GM19351 (cell line): ENCODE data around the gene FLT3LG.

Experiments
- ATAC-seq: cut with Tn5 transposase; IDR thresholded peaks from one replicate; pipeline ENCODE4 v1.9.1; 2021; ENCODE audit warnings: mild to moderate bottlenecking, moderate library complexity; ENCODE audit not compliant: unreplicated experiment

FLT3LG gene

DNA sequence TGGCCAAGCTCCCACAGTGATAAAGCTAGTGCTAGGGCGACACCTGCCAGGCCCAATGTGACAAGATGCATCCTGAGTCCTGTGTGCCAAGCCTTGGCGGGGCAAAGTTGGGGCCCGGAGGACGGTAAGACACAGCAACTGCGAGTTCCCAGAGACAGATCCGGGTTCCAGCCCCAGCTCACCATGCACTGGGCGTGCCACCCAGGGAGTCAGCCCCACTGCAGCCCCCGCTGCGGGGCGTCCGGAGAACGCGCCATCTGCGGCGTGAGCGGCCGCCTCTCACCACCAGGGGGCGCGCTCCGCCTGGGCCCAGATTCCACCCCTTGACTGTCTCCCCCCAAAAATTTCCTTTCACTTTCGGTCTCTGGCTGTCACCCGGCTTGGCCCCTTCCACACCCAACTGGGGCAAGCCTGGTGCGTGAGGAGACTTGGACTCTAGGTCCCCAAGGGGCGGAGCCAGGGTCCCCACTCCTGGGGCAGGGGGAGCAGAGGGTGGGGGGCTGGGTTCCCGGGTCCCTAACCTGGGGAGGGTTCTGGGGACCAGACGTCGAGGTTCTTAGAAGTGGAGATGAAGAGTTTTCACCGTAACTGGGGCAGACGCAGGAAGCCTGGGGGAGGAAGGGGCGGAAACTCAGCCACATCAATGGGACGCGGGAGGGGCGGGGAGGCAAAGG lies at the start of gene FLT3LG:
FLT3LG (plus strand) TSS at position 348 of the 674 bp plus-strand sequence. CDS start 425 bp downstream, outside the sequence.
- peak; percentile 51 for ATAC-seq

GRCh38 chr19:49425178-49425577 lies 48.8 kb upstream of the FLT3LG start, which contains the start of gene GFY:
Gene GFY, plus strand, starts transcription at chr19:49425388. Its CDS starts 1,043 bp downstream, at chr19:49426431.
- no peak for ATAC-seq

- no peak for ATAC-seq
Measured at GRCh38 chr19:49425922-49426592, 48.0 kb upstream of the FLT3LG start.

GRCh38 chr19:49427339-49427738 lies 46.7 kb upstream of the FLT3LG start:
- no peak for ATAC-seq

DNA sequence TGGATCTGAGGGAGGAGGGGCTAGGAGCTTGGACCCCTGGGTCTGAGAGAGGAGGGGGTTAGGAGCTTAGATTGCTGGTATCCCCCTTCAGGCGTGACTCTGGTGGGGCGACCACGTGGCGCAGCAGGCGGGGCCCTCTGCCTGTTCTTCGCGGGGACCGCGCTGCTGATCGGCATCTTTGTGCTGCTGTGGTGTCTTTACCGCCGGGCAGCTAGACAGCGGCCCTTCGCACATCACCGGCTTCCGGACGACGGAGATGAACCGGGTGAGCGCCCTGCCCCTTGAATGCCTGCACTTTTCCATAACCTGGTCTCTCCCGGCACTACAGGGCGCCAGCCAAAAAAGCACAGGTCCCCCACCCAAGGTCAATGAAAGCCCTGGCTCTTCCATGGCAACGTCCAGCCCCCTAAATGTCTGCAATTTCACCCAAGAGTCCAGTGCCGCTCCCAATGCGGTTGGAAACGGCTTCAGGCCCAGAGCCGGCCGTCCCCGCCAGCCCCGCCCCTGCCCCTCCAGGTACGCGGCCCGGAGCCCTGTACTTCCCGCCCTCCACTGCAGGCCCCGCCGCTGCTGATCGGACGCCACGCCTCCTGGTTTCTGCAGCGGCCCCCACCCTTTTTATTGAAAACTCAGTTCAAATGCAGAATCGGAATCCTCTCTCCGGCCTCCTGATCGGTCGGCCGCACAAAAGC lies 46.0 kb upstream of the FLT3LG start:
- no peak for ATAC-seq

- no peak for ATAC-seq
Measured at GRCh38 chr19:49428547-49429451, 45.2 kb upstream of the FLT3LG start.

- ATAC-seq = no peak
Measured at GRCh38 chr19:49430172-49430677, 43.8 kb upstream of the FLT3LG start.

DNA sequence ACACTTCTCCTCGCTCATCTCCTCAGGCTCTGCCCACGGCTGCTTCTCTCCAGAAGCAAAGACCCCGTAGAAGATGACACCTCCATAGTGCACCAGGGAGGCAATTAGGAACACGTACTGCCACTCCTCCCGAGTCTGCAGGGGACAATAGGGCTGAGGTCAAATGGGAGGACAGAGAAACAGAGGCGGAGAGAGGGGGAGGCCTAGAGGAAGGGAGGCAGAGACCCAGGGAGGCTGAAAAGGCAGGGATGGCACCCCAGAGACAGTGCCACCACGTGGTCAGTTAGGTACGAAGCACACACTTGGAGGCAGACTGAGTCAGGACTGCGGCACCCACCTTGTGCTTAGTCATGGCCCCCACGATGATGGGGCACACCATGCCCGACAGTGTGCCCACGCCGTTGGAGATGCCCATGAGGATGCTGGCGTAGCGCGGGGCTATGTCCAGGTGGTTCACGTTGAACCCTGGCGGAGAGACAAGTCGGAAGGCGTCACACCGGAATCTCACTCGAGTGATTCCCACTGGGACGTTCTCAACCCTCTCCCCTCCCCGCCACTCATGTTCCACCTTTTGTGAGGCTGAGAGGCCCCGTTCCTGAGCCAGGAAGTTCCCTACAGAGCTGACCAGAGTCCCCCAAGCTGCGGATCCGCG lies 43.2 kb upstream of the FLT3LG start:
- no peak for ATAC-seq

DNA sequence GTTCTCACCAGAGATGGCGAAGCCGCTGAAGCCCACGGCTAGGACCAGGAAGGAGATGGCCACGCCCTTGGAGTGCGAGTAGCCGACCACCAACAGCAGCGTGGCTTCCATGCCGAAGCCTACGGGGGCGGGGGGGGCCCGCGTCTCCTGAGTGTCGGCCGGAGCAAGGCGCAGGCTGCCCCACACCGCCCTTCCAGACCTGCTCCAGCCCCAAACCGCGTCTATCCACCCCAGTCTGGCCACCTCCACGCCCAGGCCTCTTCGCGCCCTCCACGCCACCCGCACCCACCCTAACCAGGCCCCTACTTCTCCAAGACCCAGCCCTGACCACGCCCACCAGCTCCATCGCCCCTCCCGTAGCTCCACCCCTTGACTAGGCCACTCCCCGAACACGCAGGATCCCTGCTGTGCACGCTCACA lies 42.7 kb upstream of the FLT3LG start:
- ATAC-seq = no peak

DNA sequence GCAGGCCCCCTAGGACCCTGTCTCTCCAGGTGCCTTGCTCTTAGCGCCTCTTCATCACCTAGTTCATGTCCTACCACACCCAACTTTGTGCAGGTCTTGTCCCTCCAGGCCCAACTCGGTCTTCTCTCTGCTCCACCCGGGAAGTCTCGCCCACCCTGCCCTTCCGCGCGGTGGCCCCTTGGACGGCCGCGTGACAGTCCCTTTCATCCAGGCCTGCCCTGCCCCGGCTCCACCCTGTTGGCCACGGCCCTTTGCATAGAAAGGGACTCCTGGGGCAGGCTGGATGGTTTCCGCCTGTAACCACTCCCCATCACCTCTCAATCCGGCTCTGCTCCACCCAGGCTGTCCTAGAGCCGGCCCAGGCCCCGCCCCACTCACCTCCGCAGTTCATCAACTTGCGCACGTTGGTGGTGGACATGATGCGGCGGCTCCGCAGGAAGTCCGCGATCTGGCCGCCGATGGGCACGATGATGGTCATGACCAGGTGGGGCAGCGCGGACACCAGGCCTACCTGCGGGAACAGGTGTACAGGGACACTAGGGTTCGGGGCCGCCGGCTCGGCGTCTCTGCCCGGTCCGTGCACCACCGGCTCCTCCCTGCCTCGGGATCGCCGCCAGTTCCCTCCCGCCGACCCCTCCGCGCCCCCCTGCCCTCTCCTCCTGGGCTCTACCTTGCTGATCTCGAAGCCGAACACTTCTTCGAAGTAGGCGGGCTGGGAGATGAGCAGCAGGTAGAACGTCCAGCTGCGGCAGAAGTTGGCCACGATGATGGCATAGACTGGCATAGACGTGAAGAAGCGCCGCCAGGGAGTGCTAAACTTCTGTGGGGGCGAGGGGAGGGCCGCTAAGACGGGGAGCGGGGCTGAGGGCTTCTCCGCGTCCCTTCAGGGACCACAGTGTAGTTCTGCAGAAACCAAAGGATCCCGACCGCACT lies 41.6 kb upstream of the FLT3LG start:
- ATAC-seq = no peak

DNA sequence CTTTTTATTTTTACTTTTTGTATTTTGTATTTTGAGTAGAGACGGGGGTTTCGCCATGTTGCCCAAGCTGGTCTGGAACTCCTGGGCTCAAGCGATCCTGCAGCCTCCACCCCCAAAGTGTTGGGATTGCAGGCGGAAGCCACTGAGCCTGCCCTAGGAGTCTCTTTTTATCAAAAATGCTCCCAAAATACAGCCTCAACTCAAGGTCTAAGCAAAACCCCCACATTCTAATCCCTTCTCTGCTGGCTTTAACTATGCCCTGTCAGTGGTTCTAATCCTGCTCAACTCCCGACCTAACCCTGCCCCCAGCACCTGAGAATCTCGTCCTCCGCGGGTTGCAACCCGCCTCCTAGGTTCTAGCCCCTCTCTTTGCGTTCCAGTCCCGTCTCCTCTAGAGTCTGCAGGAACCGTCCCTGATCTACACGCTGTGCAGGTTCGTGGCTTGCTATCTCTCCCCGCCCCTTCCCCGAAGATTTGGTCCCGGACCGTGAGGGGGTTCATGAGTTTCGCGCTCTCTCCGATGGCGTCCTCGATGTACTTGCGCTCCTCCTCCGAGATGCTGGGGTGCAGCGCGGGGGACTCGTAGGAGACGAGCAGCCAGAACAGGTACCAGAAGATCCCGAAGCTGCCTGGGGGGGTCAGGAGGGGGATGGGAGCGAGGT lies 40.6 kb upstream of the FLT3LG start:
- ATAC-seq = no peak

DNA sequence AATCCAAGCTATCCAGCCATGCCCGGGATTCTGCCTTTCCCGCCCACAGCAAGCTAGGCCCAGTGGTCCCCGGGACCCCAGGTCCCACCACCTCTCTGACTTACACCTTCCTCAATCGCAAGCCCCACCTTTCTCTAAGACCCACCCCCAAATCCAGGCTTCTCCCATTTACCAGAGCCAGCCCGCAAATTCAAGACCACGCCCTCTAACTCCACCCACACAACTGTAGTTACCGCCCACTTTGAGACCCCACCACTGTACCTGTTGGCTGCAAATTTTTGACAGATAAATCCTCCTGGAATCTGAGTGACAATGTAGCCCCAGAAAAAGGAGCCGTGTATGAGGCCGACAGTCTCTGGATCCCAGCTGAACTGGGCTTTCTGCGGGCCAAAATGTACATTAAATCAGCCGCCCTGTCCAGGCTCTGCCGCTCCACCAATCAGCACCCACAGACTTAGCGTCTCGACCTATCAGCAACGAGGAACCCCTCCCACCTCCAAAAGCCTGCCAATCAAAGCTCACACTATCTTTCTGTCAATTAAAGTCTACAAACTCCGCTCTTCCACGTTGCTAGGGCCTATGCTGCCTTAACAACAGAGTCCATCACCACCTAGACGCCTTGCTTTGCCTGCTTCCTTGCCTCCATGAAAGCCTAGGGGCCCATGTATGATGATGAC lies 39.0 kb upstream of the FLT3LG start:
- no peak for ATAC-seq

- ATAC-seq = no peak
Measured at GRCh38 chr19:49435670-49436069, 38.3 kb upstream of the FLT3LG start.

DNA sequence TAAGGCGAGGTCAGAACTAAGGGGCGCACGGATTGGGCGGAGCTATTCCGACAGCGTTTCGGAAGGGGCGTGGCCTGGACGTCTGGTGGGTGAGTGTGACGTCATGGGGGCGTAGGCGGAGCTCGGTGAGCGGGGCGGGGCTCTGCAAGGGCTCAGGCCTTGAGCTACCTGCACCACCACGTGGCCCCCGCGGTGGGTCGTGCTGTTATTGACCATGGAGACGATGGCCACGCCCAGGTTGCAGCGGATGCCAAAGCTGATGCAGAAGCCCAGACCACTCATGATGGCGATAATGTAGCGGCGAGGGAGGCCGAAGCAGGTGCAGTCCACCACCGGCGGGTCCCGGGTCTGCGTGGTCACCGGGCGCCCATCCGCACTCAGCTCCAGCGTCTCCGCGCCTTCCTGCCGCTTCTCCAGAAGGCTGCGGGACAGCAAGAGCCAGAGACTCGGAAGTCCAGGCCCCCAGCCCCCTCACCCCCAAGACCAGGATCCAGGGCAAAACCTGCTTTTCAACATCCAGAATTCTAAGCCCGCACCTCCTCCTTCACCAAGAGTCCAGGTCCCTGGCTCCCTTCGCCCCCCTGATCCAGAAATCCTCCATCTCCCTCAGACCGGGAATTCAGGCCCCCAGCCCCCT lies 37.5 kb upstream of the FLT3LG start:
- ATAC-seq = no peak

DNA sequence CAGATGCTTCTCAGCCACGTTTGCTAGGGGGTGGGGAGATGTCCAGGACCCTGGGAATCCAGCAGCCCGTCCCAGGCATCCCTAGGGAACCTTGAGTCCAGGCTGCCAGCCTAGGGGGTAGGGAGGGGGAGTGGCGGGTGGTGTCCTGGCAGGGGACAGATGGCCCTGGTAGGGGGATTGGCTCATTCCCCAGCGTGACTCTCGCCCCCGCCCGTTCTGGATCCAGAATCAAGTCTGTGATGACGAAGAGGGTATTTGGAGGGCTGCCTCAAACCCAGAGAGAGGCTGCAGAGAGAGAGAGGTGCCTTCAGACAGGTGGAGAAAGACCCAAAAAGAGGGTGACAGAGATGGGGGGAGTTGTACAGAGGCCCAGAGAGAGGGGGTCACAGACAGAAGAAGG lies 36.8 kb upstream of the FLT3LG start:
- ATAC-seq = no peak

DNA sequence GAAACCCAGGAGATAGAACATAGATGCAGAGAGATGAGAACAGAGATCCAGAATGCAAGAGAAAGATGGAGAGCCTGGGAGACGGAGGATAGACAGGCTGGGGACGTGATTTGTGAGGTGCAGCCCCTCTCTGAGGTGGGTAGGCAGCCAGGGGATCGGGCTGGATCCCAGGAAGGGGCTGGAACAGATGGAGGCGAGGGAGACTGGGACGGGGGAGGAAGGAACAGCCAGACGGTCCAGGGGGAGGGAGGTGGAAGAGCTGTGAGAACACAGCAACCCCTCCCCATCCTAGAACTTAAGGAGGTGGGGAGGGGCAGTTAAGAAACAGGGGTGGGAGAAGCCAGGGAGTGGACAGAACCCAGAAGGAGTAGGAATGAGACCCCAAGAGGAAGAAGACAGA lies 35.8 kb upstream of the FLT3LG start:
- ATAC-seq = no peak

- ATAC-seq = no peak
Measured at GRCh38 chr19:49439836-49440235, 34.2 kb upstream of the FLT3LG start.
